H1 (cell line): ENCODE results near the gene SLX4IP. TPM values are rescaled to one million over a fixed set of nuclear protein-coding genes. Genes with fewer than 3 reads are reported as not detected.

Experiments used
- CEBPB ChIP-seq: IDR thresholded peaks from 2 replicates; pipeline ENCODE4 v1.6.1; 2012; ENCODE audit warnings: low read depth, low read length
- POLR2A ChIP-seq, 2 experiments: IDR thresholded peaks; 1 replicate in 1 of 2; 2 replicates in 1 of 2; pipeline ENCODE4 v1.6.1; 2011; ENCODE audit warnings: low read depth in 2 of 2, low read length in 2 of 2, mild to moderate bottlenecking in 2 of 2; ENCODE audit errors: control extremely low read depth in 1 of 2
- polyA plus RNA-seq, 7 experiments: library from polyadenylated mRNA; depleted of rRNA in 3 of 7; stranded (reverse) in 5 of 7; unstranded in 2 of 7; fragments of >200 nt in 5 of 7; fragments of 200-250 nt in 2 of 7; gene quantifications; 1 replicate in 5 of 7; 2 replicates in 1 of 7; 4 replicates in 1 of 7; pipeline versions ENCODE4 v1.2.1 to v1.2.3, GENCODE V29; 2011 to 2013; ENCODE audit warnings: missing spikeins in 2 of 7, mixed read lengths in 2 of 7
- total RNA-seq: library from RNA; stranded (reverse); fragmentation: NEBNext Ultra II Directional; extraction: Animal tissue kit (Norgen Biotek cat#: 25700); gene quantifications from 2 replicates; pipeline ENCODE4 v1.2.1, GENCODE V29; 2021

The SLX4IP gene
- total and polyA plus RNA-seq, 2 of the 8 experiments (the other 6 are each of a cell fraction or from before 2014, with no cell fraction given) = 2.4 to 8.7 TPM

- no peak for TF ChIP-seq POLR2A (IDR thresholded peaks at IDR 0.05; ENCODE audit: control extremely low read depth in 1 of 2, low read depth in 2 of 2, low read length in 2 of 2)
- TF ChIP-seq CEBPB = no peak
Observed at GRCh38 chr20:10635476-10636208, 200.5 kb downstream of the SLX4IP start (continued).
